NK-92 (cell line): ENCODE data around the gene ANXA1.
"Not testable (repeated sequence)": the region's sequence is repeated elsewhere in the genome, so short reads cannot be mapped to it uniquely, and the experiment has no call there.

Source experiments
- DNase-seq: peaks from one replicate; lab custom pipeline; 2025; ENCODE audit not compliant: unreplicated experiment; lab: John Stamatoyannopoulos, UW

The ANXA1 gene

GRCh38 chr9:73167614-73168013 is 15.9 kb downstream of the ANXA1 start:
- no peak for DNase-seq

GRCh38 chr9:73168298-73168934 is 16.8 kb downstream of the ANXA1 start:
- DNase-seq = no peak

- no peak for DNase-seq
Observed at GRCh38 chr9:73170185-73170957, 18.7 kb downstream of the ANXA1 start.

- no peak for DNase-seq
Observed at GRCh38 chr9:73172901-73173215, 21.2 kb downstream of the ANXA1 start.

GRCh38 chr9:73173557-73174329 is 22.1 kb downstream of the ANXA1 start:
- DNase-seq = no peak

- no peak for DNase-seq
Observed at GRCh38 chr9:73174330-73174980, 22.8 kb downstream of the ANXA1 start.

GRCh38 chr9:73176450-73176875 is 24.8 kb downstream of the ANXA1 start:
- no peak for DNase-seq

- no peak for DNase-seq
Observed at GRCh38 chr9:73178044-73178443, 26.4 kb downstream of the ANXA1 start.

GRCh38 chr9:73179589-73179988 is 27.9 kb downstream of the ANXA1 start:
- no peak for DNase-seq

- no peak for DNase-seq
Observed at GRCh38 chr9:73180403-73180802, 28.7 kb downstream of the ANXA1 start.

- DNase-seq = no peak
Observed at GRCh38 chr9:73182928-73183327, 31.3 kb downstream of the ANXA1 start.

GRCh38 chr9:73183428-73183827 is 31.8 kb downstream of the ANXA1 start:
- DNase-seq = no peak

- DNase-seq = no peak
Observed at GRCh38 chr9:73183917-73184861, 32.5 kb downstream of the ANXA1 start.

- DNase-seq = not testable (repeated sequence)
Observed at GRCh38 chr9:73191109-73191508, 39.4 kb downstream of the ANXA1 start.

- no peak for DNase-seq
Observed at GRCh38 chr9:73194284-73194683, 42.6 kb downstream of the ANXA1 start.

- DNase-seq = no peak
Observed at GRCh38 chr9:73199448-73199847, 47.8 kb downstream of the ANXA1 start.

GRCh38 chr9:73199886-73200285 is 48.2 kb downstream of the ANXA1 start:
- DNase-seq = no peak

- no peak for DNase-seq
Observed at GRCh38 chr9:73200694-73201452, 49.2 kb downstream of the ANXA1 start.

GRCh38 chr9:73202980-73203379 is 51.3 kb downstream of the ANXA1 start:
- DNase-seq = no peak

GRCh38 chr9:73204936-73205335 is 53.3 kb downstream of the ANXA1 start:
- DNase-seq = no peak
